ENCODE results near the gene TASOR2.

GRCh38 chr10:5719546-5719945 lies 34.9 kb downstream of the TASOR2 start:
- TF ChIP-seq CEBPB (tag; IDR thresholded peaks at IDR 0.05) (no peak), GTF2A2 (tag; IDR thresholded peaks at IDR 0.05) (no peak), ETV6 (IDR thresholded peaks at IDR 0.05; ENCODE audit: borderline replicate concordance in 1 of 2, low read depth in 2 of 2, low read length in 1 of 2) (no peak), ETV6 (CRISPR knock-in tag; IDR thresholded peaks at IDR 0.05; ENCODE audit: borderline replicate concordance) (no peak), ZMIZ1 (IDR thresholded peaks at IDR 0.05; ENCODE audit: low read depth in 2 of 2, low read length in 2 of 2) (no peak), ESRRA (IDR thresholded peaks at IDR 0.05; ENCODE audit: borderline replicate concordance, low read depth) (no peak), POLR2AphosphoS5 (IDR thresholded peaks at IDR 0.05; ENCODE audit: control insufficient read depth, insufficient read depth, low read depth, low read length) (no peak), EP300 (IDR thresholded peaks at IDR 0.05; ENCODE audit: low read length) (no peak), ZBTB34 (CRISPR knock-in tag; IDR thresholded peaks at IDR 0.05) (no peak), TFAP4 (CRISPR knock-in tag; IDR thresholded peaks at IDR 0.05; ENCODE audit: borderline replicate concordance) (no peak), POLR2A (conservative IDR thresholded peaks at IDR 0.05) (no peak), TAF15 (IDR thresholded peaks at IDR 0.05; ENCODE audit: low read depth, low read length) (no peak), ILK (tag; IDR thresholded peaks at IDR 0.05; ENCODE audit: borderline replicate concordance, low read depth) (no peak), CHD1 (IDR thresholded peaks at IDR 0.05; ENCODE audit: low read length) (no peak)

Measured in K562 (cell line).